ENCODE data around the gene CTSA. TPM values are rescaled to one million over a fixed set of nuclear protein-coding genes. Genes with fewer than 3 reads are reported as not detected.

CTSA gene
- total RNA-seq, 4 donors from 2014 or later, result 42.7 to 103 (median 51.3) TPM

- intact Hi-C loops (cut with DNase I), result no loop called here
- WGBS, 2 donors, result 90% methylated on average over 8 of the region's 8 CpGs
- no peak overlapping the region for H3K4me3 ChIP-seq (replicated peaks in 1 of 3)
- no peaks in the 10 kb centered on the region for H3K9me3 ChIP-seq
- TF ChIP-seq POLR2A (IDR thresholded peaks at IDR 0.05), result no peak
- TF ChIP-seq CTCF (IDR thresholded peaks at IDR 0.05), result no peak
- peaks cover 0 to 4% of the 10 kb centered on the region in 2 donors for H3K36me3 ChIP-seq
- H3K4me1 ChIP-seq, result no peaks in the 10 kb centered on the region
- no peak overlapping the region for H3K27ac ChIP-seq
- DNase-seq, result no peak
- H3K27me3 ChIP-seq, result no peaks in the 10 kb centered on the region
Observed at GRCh38 chr20:45905505-45906079, 14.5 kb downstream of the CTSA start.

- H3K27ac ChIP-seq, result no peak overlapping the region
- intact Hi-C loops (cut with DNase I), result no loop called here
- H3K4me3 ChIP-seq (replicated peaks in 1 of 3), result no peak overlapping the region
- DNase-seq, result no peak
- H3K4me1 ChIP-seq, result peaks cover 8 to 15% of the 10 kb centered on the region in 2 donors
- H3K9me3 ChIP-seq, result no peaks in the 10 kb centered on the region
- WGBS, 2 donors, result 89 to 96% methylated on average over 17 of the region's 17 CpGs
- TF ChIP-seq POLR2A (IDR thresholded peaks at IDR 0.05) (no peak), CTCF (IDR thresholded peaks at IDR 0.05) (no peak)
- no peaks in the 10 kb centered on the region for H3K36me3 ChIP-seq
- no peaks in the 10 kb centered on the region for H3K27me3 ChIP-seq
Observed at GRCh38 chr20:45907219-45907948, 16.2 kb downstream of the CTSA start.

GRCh38 chr20:45908084-45908483 lies 16.9 kb downstream of the CTSA start:
- DNase-seq, result no peak
- Histone ChIP-seq H3K4me3 (replicated peaks in 1 of 3) (no peak overlapping the region), H3K27me3 (no peaks in the 10 kb centered on the region), H3K36me3 (no peaks in the 10 kb centered on the region), H3K9me3 (no peaks in the 10 kb centered on the region), H3K27ac (no peak overlapping the region), H3K4me1 (peaks cover 8 to 22% of the 10 kb centered on the region in 2 donors)
- TF ChIP-seq CTCF (IDR thresholded peaks at IDR 0.05) (no peak), POLR2A (IDR thresholded peaks at IDR 0.05) (no peak)
- intact Hi-C loops (cut with DNase I), result no loop called here
- 94 to 97% methylated on average over 2 of the region's 2 CpGs for WGBS, 2 donors

- DNase-seq, result no peak
- Histone ChIP-seq H3K36me3 (no peaks in the 10 kb centered on the region), H3K27ac (no peak overlapping the region), H3K4me3 (replicated peaks in 1 of 3) (no peak overlapping the region), H3K27me3 (no peaks in the 10 kb centered on the region), H3K9me3 (no peaks in the 10 kb centered on the region), H3K4me1 (peaks cover 8 to 22% of the 10 kb centered on the region in 2 donors)
- TF ChIP-seq POLR2A (IDR thresholded peaks at IDR 0.05), result no peak
- WGBS, 2 donors, result 89 to 92% methylated on average over 12 of the region's 12 CpGs
- intact Hi-C loops (cut with DNase I), result no loop called here
Observed at GRCh38 chr20:45909336-45909808, 18.2 kb downstream of the CTSA start.

GRCh38 chr20:45909817-45910669 lies 18.9 kb downstream of the CTSA start:
- H3K36me3 ChIP-seq, result no peaks in the 10 kb centered on the region
- 84 to 89% methylated on average over 19 to 22 of the region's 22 CpGs for WGBS, 2 donors
- H3K27me3 ChIP-seq, result no peaks in the 10 kb centered on the region
- H3K27ac ChIP-seq, result no peak overlapping the region
- no peaks in the 10 kb centered on the region for H3K9me3 ChIP-seq
- peaks cover 8 to 22% of the 10 kb centered on the region in 2 donors for H3K4me1 ChIP-seq
- no peak overlapping the region for H3K4me3 ChIP-seq (replicated peaks in 1 of 3)
- no peak for TF ChIP-seq CTCF (IDR thresholded peaks at IDR 0.05)
- intact Hi-C loops (cut with DNase I), result no loop called here
- no peak for DNase-seq

Data from thyroid gland (tissue), 4 donors.